PC-9 (cell line): ENCODE results near the gene USH1C. TPM values are rescaled to one million over a fixed set of nuclear protein-coding genes. Genes with fewer than 3 reads are reported as not detected.

Experiments
- BruUV-seq: library from RNA; stranded (reverse); fragments of 400-500 nt; replicated peaks from 2 replicates; lab custom pipeline; 2021; lab: Mats Ljungman, UMichigan
- CTCF ChIA-PET: fragments of 300-600 bp; sonication (Branson Sonifier 250); formaldehyde crosslinking; loops from one replicate; lab custom pipeline; 2022; ENCODE audit warnings: antibody characterized with exemption; lab: Charles Lee
- POLR2A ChIA-PET: fragments of 300-600 bp; sonication (Branson Sonifier 250); formaldehyde crosslinking; loops from one replicate; lab custom pipeline; 2022; ENCODE audit warnings: antibody characterized with exemption; ENCODE audit not compliant: unreplicated experiment; lab: Charles Lee
- DNase-seq, 2 experiments: peaks; one replicate each; pipeline versions ENCODE4 v3.0.0 to v3.0.0-alpha.2; 2015 to 2022; ENCODE audit warnings: mixed read lengths in 1 of 2
- H2AFZ ChIP-seq: fragments of 200-600 bp; sonication (generic); 2 replicates; pipeline ENCODE4 v1.8.1; 2017; ENCODE audit warnings: antibody characterized with exemption
- H3F3A ChIP-seq: fragments of 200-600 bp; sonication (generic); 2 replicates; pipeline ENCODE4 v1.8.1; 2017; ENCODE audit warnings: antibody characterized with exemption, mild to moderate bottlenecking, low read depth; ENCODE audit not compliant: insufficient read depth
- H3K27ac ChIP-seq: fragments of 200-600 bp; sonication (generic); 2 replicates; pipeline ENCODE4 v1.6.1; 2016; ENCODE audit warnings: mixed run types
- H3K27me3 ChIP-seq: fragments of 200-600 bp; sonication (generic); 2 replicates; pipeline ENCODE4 v1.6.1; 2016; ENCODE audit warnings: low read depth, mixed run types; ENCODE audit not compliant: insufficient read depth
- H3K36me3 ChIP-seq: fragments of 200-600 bp; sonication (generic); 2 replicates; pipeline ENCODE4 v1.6.1; 2016; ENCODE audit warnings: low read depth, mixed run types
- H3K4me1 ChIP-seq: fragments of 200-600 bp; sonication (generic); replicated peaks from 2 replicates; pipeline ENCODE4 v1.6.1; 2016; ENCODE audit warnings: mixed run types; ENCODE audit not compliant: insufficient read depth
- H3K4me2 ChIP-seq: fragments of 200-600 bp; sonication (generic); 2 replicates; pipeline ENCODE4 v1.6.1; 2017; ENCODE audit warnings: mixed run types
- H3K4me3 ChIP-seq: fragments of 200-600 bp; sonication (generic); 2 replicates; pipeline ENCODE4 v1.6.1; 2016; ENCODE audit warnings: mixed run types
- H3K79me2 ChIP-seq: fragments of 200-600 bp; sonication (generic); 2 replicates; pipeline ENCODE4 v1.6.1; 2017; ENCODE audit warnings: low read depth, mixed run types
- H3K9me2 ChIP-seq: fragments of 200-600 bp; sonication (generic); 2 replicates; pipeline ENCODE4 v1.8.1; 2017; ENCODE audit warnings: mild to moderate bottlenecking; ENCODE audit not compliant: insufficient read depth
- H3K9me3 ChIP-seq: fragments of 200-600 bp; sonication (generic); 2 replicates; pipeline ENCODE4 v1.8.1; 2016; ENCODE audit warnings: low read depth; ENCODE audit not compliant: insufficient read depth
- H4K20me1 ChIP-seq: fragments of 200-600 bp; sonication (generic); 2 replicates; pipeline ENCODE4 v1.8.1; 2017; ENCODE audit not compliant: insufficient read depth
- EZH2 ChIP-seq: fragments of 200-600 bp; sonication (generic); IDR thresholded peaks from 2 replicates; pipeline ENCODE4 v1.8.0; 2017; ENCODE audit warnings: antibody characterized with exemption, low read depth
- intact Hi-C: fragments of 100-400 bp; cut with micrococcal nuclease; formaldehyde crosslinking; loops from one replicate; pipeline ENCODE4 v1.10.0; 2022; ENCODE audit not compliant: unreplicated experiment
- total RNA-seq: library from RNA; stranded (reverse); gene quantifications from 2 replicates; pipeline ENCODE4 v1.2.3, GENCODE V29; 2021
- TF ChIP-seq, protein P1 (sequence below): fragments of 200-600 bp; sonication (generic); conservative IDR thresholded peaks from 2 replicates; pipeline ENCODE4 v1.6.1; 2017; ENCODE audit warnings: mixed run types, antibody characterized with exemption, mild to moderate bottlenecking, moderate library complexity

The USH1C gene
- total RNA-seq, 1 experiment from 2014 or later = not detected

DNA sequence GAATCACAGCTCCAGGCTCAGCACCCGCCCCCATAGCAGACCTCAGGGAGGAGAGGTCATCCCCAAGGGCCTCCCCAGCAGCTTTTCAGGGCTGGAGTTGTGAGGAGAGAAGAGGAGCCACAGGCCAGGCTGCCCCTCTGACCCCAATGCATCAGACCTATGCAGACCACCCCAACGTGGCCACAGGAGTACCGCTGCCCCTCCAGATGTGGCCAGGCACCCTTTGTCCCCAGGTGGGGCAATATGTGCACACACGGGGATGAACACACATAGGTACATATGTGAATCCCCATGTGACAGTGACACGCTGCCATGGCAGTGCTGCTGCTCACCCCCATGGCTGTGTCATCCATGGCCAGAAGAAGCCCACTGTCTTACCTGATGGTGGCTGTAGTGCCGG lies 10.9 kb downstream of the USH1C start:
- Histone ChIP-seq H3K36me3 (no peaks in the 10 kb centered on the region), H3K9me2 (no peaks in the 10 kb centered on the region), H3K4me3 (no peak overlapping the region), H3K79me2 (no peaks in the 10 kb centered on the region), H4K20me1 (no peaks in the 10 kb centered on the region), H3K27ac (no peak overlapping the region), H3F3A (no peaks in the 10 kb centered on the region), H3K4me1 (no peaks in the 10 kb centered on the region), H3K27me3 (peaks cover 69% of the 10 kb centered on the region), H3K9me3 (no peaks in the 10 kb centered on the region), H3K4me2 (no peak overlapping the region), H2AFZ (no peak overlapping the region)
- TF ChIP-seq EZH2 = no peak
- ChIA-PET POLR2A (no interaction called here), CTCF (no interaction called here)
- DNase-seq = no peak
- intact Hi-C loops = no loop called here
- no TSS peak for BruUV-seq

DNA sequence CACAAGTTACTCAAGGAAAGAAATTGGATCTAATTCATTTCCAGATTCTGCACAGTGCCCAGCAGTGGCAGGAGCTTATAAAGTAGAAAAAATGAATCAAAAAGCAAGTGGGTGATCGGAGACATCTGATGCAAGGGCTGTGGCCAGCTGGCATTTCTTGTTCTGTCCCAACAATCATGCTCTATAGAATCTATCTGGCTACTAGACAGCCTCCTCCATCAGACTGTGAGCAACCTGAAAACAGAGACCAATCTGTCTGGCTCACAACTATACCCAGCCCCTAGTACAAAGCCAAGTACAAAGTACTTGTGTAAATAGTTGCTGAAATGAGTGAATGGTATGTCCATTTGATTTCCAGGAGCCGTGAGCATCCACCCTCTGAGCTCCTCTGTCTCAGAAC lies 11.4 kb downstream of the USH1C start:
- POLR2A ChIA-PET = no interaction called here
- H2AFZ ChIP-seq = no peak overlapping the region
- H4K20me1 ChIP-seq = no peaks in the 10 kb centered on the region
- H3K36me3 ChIP-seq = no peaks in the 10 kb centered on the region
- H3K27ac ChIP-seq = no peak overlapping the region
- no TSS peak for BruUV-seq
- H3F3A ChIP-seq = no peaks in the 10 kb centered on the region
- H3K79me2 ChIP-seq = no peaks in the 10 kb centered on the region
- CTCF ChIA-PET = no interaction called here
- DNase-seq = no peak
- no peak for TF ChIP-seq EZH2
- TF ChIP-seq, protein P1, sequence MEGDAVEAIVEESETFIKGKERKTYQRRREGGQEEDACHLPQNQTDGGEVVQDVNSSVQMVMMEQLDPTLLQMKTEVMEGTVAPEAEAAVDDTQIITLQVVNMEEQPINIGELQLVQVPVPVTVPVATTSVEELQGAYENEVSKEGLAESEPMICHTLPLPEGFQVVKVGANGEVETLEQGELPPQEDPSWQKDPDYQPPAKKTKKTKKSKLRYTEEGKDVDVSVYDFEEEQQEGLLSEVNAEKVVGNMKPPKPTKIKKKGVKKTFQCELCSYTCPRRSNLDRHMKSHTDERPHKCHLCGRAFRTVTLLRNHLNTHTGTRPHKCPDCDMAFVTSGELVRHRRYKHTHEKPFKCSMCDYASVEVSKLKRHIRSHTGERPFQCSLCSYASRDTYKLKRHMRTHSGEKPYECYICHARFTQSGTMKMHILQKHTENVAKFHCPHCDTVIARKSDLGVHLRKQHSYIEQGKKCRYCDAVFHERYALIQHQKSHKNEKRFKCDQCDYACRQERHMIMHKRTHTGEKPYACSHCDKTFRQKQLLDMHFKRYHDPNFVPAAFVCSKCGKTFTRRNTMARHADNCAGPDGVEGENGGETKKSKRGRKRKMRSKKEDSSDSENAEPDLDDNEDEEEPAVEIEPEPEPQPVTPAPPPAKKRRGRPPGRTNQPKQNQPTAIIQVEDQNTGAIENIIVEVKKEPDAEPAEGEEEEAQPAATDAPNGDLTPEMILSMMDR = no peak
- H3K9me2 ChIP-seq = no peaks in the 10 kb centered on the region
- H3K9me3 ChIP-seq = no peaks in the 10 kb centered on the region
- intact Hi-C loops = no loop called here
- no peak overlapping the region for H3K4me3 ChIP-seq
- no peaks in the 10 kb centered on the region for H3K4me1 ChIP-seq
- no peak overlapping the region for H3K4me2 ChIP-seq
- peaks cover 68% of the 10 kb centered on the region for H3K27me3 ChIP-seq

DNA sequence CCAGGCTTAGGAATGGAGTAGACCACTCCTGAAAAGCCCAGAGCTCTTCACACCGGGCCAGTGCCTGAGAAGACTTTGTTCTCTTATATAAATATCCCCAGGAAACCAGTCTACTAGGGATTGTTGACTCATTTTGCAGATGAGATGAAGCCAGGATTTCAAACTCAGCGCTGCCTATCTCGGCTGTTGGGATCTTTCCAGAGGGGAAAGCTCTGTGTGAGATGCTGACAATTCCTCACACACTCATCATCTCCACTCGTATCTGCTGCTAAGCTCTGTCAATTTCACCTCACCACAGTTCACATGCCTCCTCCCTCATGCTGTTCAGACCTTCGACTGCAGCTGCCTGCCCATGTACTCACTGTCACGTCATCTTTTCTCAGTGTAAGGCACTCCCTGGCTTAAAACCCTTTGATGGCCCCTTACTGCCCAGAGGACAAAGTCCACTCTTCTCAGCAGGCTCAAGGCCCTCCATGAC lies 12.5 kb downstream of the USH1C start:
- Histone ChIP-seq H2AFZ (no peak overlapping the region), H3K4me1 (no peaks in the 10 kb centered on the region), H3K79me2 (no peaks in the 10 kb centered on the region), H3K9me2 (no peaks in the 10 kb centered on the region), H3K4me2 (no peak overlapping the region), H3F3A (no peaks in the 10 kb centered on the region), H3K9me3 (no peaks in the 10 kb centered on the region), H3K4me3 (no peak overlapping the region), H3K27ac (no peak overlapping the region), H3K27me3 (peaks cover 69% of the 10 kb centered on the region), H4K20me1 (no peaks in the 10 kb centered on the region), H3K36me3 (no peaks in the 10 kb centered on the region)
- no peak for TF ChIP-seq EZH2
- TF ChIP-seq, protein P1 = no peak
- ChIA-PET POLR2A (no interaction called here), CTCF (no interaction called here)
- intact Hi-C loops = no loop called here
- no peak for DNase-seq
- no TSS peak for BruUV-seq

DNA sequence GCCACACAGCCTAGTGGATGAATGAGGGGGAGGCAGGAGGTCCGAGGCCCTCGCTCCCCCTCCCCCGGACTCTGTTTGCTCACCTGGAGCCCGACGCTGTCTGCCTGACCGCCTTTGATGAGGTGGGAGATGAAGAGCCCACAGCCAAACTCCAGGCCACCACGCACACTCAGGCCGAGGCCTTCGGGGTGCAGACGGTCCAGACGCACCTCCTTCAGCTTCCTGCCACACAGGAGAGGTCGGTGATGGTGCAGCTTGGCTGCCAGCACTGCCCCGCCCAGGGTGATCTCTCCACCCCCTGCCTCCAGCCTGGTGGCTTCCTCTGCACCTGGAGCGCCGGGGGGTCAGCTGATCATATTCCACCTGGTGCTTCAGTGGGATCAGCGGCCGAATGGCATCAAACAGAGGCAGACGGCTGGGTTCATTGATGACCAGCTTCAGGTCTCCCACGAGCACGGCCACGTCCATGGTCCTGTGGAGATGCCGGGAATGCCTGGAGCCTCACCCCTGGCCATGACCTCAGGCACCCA lies 13.1 kb downstream of the USH1C start:
- H3K9me3 ChIP-seq = no peaks in the 10 kb centered on the region
- H3K27me3 ChIP-seq = peaks cover 69% of the 10 kb centered on the region
- H3K9me2 ChIP-seq = no peaks in the 10 kb centered on the region
- H3K27ac ChIP-seq = no peak overlapping the region
- H3K4me3 ChIP-seq = no peak overlapping the region
- TF ChIP-seq, protein P1 = no peak
- TF ChIP-seq EZH2 = no peak
- H2AFZ ChIP-seq = no peak overlapping the region
- no peaks in the 10 kb centered on the region for H3K4me1 ChIP-seq
- no peaks in the 10 kb centered on the region for H4K20me1 ChIP-seq
- no peak for DNase-seq
- no peaks in the 10 kb centered on the region for H3K79me2 ChIP-seq
- CTCF ChIA-PET = no interaction called here
- no peaks in the 10 kb centered on the region for H3F3A ChIP-seq
- H3K36me3 ChIP-seq = no peaks in the 10 kb centered on the region
- BruUV-seq = no TSS peak
- intact Hi-C loops = no loop called here
- H3K4me2 ChIP-seq = no peak overlapping the region
- POLR2A ChIA-PET = no interaction called here
